GM19397 (cell line): Measurements from ENCODE around the gene IL4R.

Source experiments
- ATAC-seq: cut with Tn5 transposase; IDR thresholded peaks from one replicate; pipeline ENCODE4 v1.9.1; 2021; ENCODE audit warnings: mild to moderate bottlenecking, moderate library complexity; ENCODE audit not compliant: unreplicated experiment

Gene IL4R

GRCh38 chr16:27353853-27354252 lies 40.1 kb downstream of the IL4R start:
- ATAC-seq: no peak

GRCh38 chr16:27355610-27356009 lies 41.8 kb downstream of the IL4R start:
- ATAC-seq: no peak

GRCh38 chr16:27356794-27357193 lies 43.0 kb downstream of the IL4R start:
- ATAC-seq: no peak

GRCh38 chr16:27359051-27359450 lies 45.3 kb downstream of the IL4R start:
- no peak for ATAC-seq

GRCh38 chr16:27359615-27360014 lies 45.8 kb downstream of the IL4R start:
- ATAC-seq: no peak

GRCh38 chr16:27361987-27362386 lies 48.2 kb downstream of the IL4R start:
- ATAC-seq: no peak

GRCh38 chr16:27362570-27363245 lies 48.9 kb downstream of the IL4R start:
- ATAC-seq: no peak

- ATAC-seq: no peak
These were observed 49.5 kb downstream of the IL4R start for GRCh38 chr16:27363246-27363632.

GRCh38 chr16:27363797-27364196 lies 50.0 kb downstream of the IL4R start:
- no peak for ATAC-seq

GRCh38 chr16:27364493-27365141 lies 50.8 kb downstream of the IL4R start:
- no peak for ATAC-seq

- ATAC-seq: no peak
These were observed 51.6 kb downstream of the IL4R start for GRCh38 chr16:27365142-27366089.

GRCh38 chr16:27366687-27367460 lies 53.1 kb downstream of the IL4R start:
- ATAC-seq: peak; percentile 4

- ATAC-seq: peak; percentile 75
These were observed 53.9 kb downstream of the IL4R start for GRCh38 chr16:27367461-27368357.

- ATAC-seq: no peak
These were observed 54.6 kb downstream of the IL4R start for GRCh38 chr16:27368358-27368722.

GRCh38 chr16:27369806-27370205 lies 56.0 kb downstream of the IL4R start:
- no peak for ATAC-seq

- no peak for ATAC-seq
These were observed 56.5 kb downstream of the IL4R start for GRCh38 chr16:27370318-27370717.

GRCh38 chr16:27373312-27373711 lies 59.5 kb downstream of the IL4R start:
- ATAC-seq: no peak

GRCh38 chr16:27374221-27374803 lies 60.5 kb downstream of the IL4R start:
- ATAC-seq: no peak

- no peak for ATAC-seq
These were observed 61.1 kb downstream of the IL4R start for GRCh38 chr16:27374804-27375425.
